PFSK-1 (cell line): ENCODE data around the gene LRFN2.

Source experiments
- FOXP2 ChIP-seq: optimal IDR thresholded peaks from 2 replicates; pipeline ENCODE3; 2011; ENCODE audit warnings: borderline replicate concordance, control low read depth, inconsistent platforms; ENCODE audit not compliant: insufficient read depth; ENCODE audit errors: extremely low read length, extremely low read depth
- POLR2AphosphoS5 ChIP-seq: IDR thresholded peaks from 2 replicates; pipeline ENCODE4 v1.6.1; 2012; ENCODE audit warnings: low read depth, mild to moderate bottlenecking, control low read depth, low read length, moderate library complexity
- REST ChIP-seq, 2 experiments: IDR thresholded peaks; 2 replicates each; pipeline versions ENCODE4 v1.6.1 to v1.8.0; 2011 to 2012; ENCODE audit warnings: low read depth in 2 of 2, low read length in 2 of 2, control low read depth in 1 of 2, inconsistent platforms in 1 of 2, mild to moderate bottlenecking in 1 of 2, moderate library complexity in 1 of 2; ENCODE audit not compliant: insufficient read depth in 1 of 2
- SIN3A ChIP-seq: IDR thresholded peaks from 2 replicates; pipeline ENCODE4 v1.6.1; 2012; ENCODE audit warnings: mild to moderate bottlenecking, low read length, moderate library complexity, borderline replicate concordance; ENCODE audit not compliant: insufficient read depth
- TAF1 ChIP-seq: IDR thresholded peaks from 2 replicates; pipeline ENCODE4 v1.6.1; 2012; ENCODE audit warnings: low read length, control low read depth, borderline replicate concordance; ENCODE audit not compliant: insufficient read depth

Gene LRFN2

GRCh38 chr6:40395698-40396076, 191.5 kb downstream of the LRFN2 start:
- TF ChIP-seq POLR2AphosphoS5 (no peak), REST (IDR thresholded peaks at IDR 0.05; ENCODE audit: insufficient read depth in 1 of 2, low read depth in 2 of 2, low read length in 2 of 2) (no peak), FOXP2 (no peak), SIN3A (no peak), TAF1 (no peak)

DNA sequence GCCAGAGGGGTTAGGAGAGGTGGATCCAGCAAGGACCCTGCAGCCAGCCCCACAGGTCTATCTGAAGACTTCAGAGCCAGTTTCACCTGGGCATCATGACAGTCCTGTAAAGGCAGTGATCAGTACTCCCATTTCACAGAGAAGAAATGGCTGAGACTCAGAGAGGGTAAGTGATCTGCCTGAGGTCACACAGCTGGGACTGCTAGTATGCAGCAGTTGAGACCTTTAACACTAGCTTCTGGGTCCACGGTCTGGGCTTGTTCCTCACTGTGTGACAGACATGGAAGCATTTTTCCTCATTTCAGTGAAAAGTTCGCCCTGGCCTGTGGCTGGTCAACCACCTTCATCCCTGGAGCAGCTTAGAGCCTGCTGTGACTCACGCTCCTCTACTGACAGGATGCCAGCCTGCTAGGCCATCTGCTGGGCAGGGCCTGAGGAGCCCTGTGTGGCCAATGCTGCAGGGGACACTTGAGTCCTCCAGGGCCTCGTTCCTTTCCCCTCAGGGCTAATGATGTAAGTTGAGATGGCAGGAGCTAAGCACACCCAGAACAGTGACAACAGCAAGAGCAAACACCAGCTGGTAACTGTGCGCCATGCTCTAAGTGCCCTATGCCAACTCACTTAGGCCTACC, 192.0 kb downstream of the LRFN2 start:
- TF ChIP-seq POLR2AphosphoS5 (no peak), FOXP2 (no peak), SIN3A (no peak), REST (IDR thresholded peaks at IDR 0.05; ENCODE audit: insufficient read depth in 1 of 2, low read depth in 2 of 2, low read length in 2 of 2) (no peak), TAF1 (no peak)

DNA sequence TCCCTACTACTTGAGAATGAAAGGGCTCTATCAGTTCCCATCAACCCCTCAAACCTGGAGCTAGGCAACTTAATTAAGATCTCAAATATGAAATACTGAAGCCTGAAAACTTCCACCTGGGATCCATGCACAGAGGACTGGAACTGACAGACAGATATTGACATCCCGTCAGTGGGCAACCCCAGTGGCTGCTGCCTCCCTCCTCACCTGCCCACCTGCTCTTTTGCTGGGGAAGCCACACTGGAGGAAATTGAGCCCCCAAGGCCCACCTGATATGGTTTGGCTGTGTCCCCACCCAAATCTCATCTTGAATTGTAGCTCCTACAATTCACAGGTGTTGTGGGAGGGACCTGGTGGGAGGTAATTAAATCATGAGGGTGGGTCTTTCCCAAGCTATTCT, 192.8 kb downstream of the LRFN2 start:
- TF ChIP-seq POLR2AphosphoS5 (no peak), FOXP2 (no peak), TAF1 (no peak)

DNA sequence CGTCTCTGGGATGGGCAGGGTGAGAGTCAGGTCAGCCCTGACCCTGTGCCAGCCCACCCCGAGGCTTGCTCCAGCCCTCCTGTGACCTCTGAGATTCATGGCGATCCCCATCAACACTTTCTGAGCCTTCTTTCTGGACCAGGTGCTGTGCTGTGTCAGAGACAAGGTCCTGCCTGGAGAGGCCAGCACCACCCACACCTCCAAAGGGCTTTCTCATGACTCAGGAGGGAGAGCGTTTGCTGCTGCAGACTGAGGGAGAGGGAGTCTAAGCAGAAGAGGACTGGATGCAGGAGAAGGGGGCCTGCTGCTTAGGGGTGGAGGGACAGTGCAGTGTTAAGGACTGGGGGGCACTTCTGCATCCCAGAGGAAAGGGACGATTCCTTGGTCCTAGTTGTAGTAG, 193.5 kb downstream of the LRFN2 start:
- TF ChIP-seq REST (IDR thresholded peaks at IDR 0.05; ENCODE audit: insufficient read depth in 1 of 2, low read depth in 2 of 2, low read length in 2 of 2) (no peak), POLR2AphosphoS5 (no peak), FOXP2 (no peak), SIN3A (no peak), TAF1 (no peak)

GRCh38 chr6:40392589-40392988, 194.6 kb downstream of the LRFN2 start:
- TF ChIP-seq TAF1, result no peak
- no peak for TF ChIP-seq FOXP2

DNA sequence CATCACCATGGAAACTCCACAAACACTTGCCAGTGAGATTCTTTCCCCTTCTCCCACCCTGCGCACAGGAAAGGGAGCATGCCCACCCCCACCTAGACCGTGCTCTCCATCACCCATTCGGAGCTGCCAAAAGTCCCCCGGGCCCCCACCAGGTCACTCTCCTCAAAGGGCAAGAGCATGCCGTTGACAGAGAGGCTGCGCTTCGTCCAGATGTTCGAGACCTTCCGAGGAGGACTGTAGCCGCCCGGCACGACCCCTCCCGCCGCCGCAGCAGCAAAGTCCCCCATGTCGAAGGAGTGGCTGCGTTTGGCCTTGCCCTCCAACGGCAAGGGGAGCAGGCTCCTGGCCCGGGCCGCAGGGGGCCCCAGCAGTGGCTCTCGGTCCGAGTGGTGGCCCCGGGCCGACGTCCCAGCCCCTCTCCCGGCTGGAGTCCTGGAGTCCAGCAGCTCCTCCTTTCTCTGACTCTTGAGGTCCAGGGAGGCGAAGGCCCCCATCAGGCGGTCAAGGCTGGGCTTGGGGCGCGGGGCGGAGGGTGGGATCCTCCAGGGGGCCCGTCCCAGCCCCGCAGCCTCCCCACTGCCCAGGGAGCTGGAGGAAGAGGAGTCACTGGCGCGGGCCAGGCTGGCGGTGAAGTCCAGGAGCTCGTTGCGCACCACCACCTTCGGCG, 195.2 kb downstream of the LRFN2 start:
- no peak for TF ChIP-seq TAF1
- TF ChIP-seq REST (IDR thresholded peaks at IDR 0.05; ENCODE audit: insufficient read depth in 1 of 2, low read depth in 2 of 2, low read length in 2 of 2), result no peak
- no peak for TF ChIP-seq POLR2AphosphoS5
- no peak for TF ChIP-seq SIN3A
- TF ChIP-seq FOXP2, result no peak
